CMK (cell line): Measurements from ENCODE around the gene CNOT6L.

Experiments
- DNase-seq: peaks from one replicate; pipeline ENCODE4 v3.0.0-alpha.2; 2010; ENCODE audit warnings: low read depth

Gene CNOT6L

GRCh38 chr4:77712675-77713074, 106.5 kb downstream of the CNOT6L start:
- no peak for DNase-seq

- no peak for DNase-seq
Observed at GRCh38 chr4:77711469-77711868, 107.7 kb downstream of the CNOT6L start.

GRCh38 chr4:77710684-77711083, 108.5 kb downstream of the CNOT6L start:
- DNase-seq: no peak

- DNase-seq: no peak
Observed at GRCh38 chr4:77710059-77710458, 109.1 kb downstream of the CNOT6L start.

GRCh38 chr4:77706717-77707116, 112.5 kb downstream of the CNOT6L start:
- no peak for DNase-seq

DNA sequence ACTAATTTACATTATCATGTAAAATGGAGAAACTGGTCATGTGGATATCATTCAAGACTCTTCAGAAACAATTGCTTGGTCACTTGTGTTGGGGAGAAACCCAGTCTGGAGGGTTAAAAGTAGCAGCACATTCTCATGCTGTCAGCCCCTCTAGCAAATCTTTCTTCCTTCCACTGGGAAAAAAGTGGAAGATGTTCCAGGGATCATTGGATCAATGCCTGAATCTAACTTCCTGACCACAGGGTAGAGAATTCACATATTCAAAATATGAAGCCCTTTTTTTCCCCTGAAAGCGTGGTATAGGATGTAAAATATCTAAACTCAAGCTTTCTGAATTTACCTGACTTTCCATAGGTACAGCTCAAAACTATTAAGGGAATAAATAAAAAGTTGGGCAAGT, 115.5 kb downstream of the CNOT6L start:
- no peak for DNase-seq

- DNase-seq: no peak
Observed at GRCh38 chr4:77701121-77701520, 118.0 kb downstream of the CNOT6L start.

GRCh38 chr4:77699731-77700210, 119.4 kb downstream of the CNOT6L start:
- DNase-seq: no peak

GRCh38 chr4:77697860-77698590, 121.1 kb downstream of the CNOT6L start:
- peak; percentile 11 for DNase-seq

DNA sequence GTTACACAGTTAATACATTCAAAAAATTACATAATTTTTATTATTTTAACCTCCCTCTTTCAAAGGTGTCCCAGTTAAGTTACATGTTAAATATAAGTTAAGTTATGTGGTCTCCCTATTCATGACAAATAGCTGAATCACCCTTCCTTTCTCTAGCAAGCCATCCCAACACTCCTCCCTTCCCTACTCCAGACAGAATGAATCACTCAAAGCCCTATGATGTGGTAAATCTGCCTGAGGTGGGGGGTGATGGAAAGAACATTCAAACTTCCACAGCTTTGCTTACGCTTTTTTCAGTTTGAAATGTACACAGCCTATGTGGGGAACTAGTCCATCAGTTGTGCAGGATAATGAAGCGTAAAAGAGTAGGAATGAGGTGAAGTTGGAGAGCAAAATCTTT, 123.4 kb downstream of the CNOT6L start:
- DNase-seq: no peak

DNA sequence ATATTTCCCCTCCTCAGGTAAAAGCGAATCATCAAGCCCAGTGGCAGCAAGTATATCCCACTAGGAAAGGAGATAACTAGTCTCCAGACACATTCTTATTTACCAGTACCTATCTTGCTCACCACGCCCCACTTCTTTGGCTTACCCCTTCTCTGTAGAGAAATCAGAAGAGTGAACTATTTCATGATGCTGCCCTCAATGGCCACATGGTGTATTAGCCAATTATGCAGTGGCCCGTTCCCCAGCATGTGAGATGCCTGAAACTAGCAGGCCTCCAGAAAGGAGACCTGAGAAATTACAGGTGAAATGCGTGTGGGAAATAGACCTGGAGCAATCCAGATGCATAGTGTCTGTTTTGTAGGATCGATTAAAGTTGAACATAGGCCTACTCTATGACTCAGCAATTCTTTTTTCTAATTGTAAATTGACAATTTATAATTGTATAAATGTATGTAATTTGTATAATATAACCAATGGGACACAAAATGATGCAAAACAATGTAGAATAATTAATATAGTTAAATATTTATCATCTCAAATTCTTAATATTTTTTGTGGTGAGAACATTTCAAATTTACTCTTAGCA, 126.2 kb downstream of the CNOT6L start:
- no peak for DNase-seq

GRCh38 chr4:77681792-77682191, 137.4 kb downstream of the CNOT6L start:
- DNase-seq: no peak

- DNase-seq: no peak
Observed at GRCh38 chr4:77676842-77677241, 142.3 kb downstream of the CNOT6L start.

DNA sequence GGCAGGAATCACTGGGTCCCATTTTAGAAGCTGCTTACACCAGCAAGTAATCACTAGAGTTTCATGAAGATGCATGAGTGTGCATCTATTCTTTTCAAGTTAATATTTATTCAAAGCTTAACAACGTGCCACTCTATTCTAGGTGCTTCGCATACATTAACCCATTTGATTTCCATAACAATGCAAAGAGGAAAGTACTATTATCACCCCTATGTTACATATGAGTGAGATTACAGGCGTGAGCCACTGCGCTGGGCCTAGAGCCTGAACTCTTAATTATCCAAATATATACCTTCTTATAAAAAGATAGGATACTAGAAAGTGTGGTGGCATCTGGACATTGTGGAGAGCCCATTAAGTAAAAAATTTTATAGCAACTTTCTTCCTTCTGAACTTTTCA, 148.1 kb downstream of the CNOT6L start:
- no peak for DNase-seq

DNA sequence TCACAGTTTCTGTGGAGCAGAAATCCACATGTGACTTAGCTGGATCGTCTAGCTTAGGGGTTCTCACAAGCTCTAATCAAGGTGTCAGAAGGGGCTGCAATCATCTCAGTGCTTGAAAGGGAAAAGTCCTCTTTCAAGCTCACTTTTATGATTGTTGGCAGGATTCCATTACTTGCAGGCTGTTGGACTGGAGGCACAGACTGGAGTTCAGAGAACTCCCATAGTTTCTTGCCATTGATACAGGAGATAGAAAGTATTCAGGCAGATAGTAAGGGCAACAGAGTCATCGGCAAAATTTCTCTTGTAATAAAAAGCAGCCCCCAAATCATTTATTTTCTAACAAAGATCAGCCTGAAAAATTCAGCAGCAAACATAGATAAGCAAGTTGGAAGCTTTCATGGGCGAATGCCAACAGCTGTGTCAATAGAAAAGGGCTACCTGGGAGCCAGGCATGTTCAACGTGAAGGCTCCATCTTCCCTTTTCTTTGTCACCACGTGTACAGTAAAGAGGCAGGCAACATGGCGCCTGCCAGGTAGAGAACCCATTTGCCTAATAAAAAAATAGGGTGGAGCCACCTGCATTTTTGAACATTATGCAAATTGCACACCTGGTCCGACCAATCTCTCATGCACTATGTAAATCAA, 149.1 kb downstream of the CNOT6L start:
- DNase-seq: no peak

DNA sequence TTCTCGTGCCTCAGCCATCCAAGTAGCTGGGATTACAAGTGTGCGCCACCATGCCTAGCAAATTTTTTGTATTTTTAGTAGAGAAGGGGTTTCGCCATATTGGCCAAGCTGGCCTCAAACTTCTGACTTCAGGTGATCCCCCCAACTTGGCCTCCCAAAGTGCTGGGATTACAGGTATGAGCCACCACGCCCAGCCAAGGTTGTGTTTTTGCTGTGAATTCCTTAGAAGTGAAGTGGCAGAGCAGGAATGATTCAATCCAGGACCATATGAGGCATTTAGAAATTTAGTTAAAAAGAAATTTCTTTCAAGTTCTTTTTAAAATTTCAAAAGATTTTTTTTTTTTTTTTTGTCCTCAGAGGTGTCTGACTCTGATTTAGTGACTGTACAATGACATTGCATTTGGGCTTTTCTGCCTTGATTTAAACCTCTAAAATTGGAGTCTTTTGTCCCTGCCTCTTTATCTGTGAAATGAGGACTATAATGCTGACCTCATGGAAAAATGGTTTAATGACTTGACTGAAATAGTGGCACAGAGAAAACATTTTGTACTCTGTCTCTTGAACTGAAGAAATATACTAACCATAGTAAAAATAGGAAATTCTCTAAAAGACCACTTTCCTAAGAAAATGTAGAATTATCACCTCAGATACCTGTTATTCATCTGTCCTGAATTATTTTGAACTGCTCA, 153.6 kb downstream of the CNOT6L start:
- no peak for DNase-seq
